MM.1S (cell line): Measurements from ENCODE around the gene CDC42BPA.

ENCODE experiments used
- DNase-seq: peaks from one replicate; pipeline ENCODE4 v3.0.0-alpha.2; 2015
- H2AFZ ChIP-seq: fragments of 300-600 bp; sonication (generic); 2 replicates; pipeline ENCODE4 v1.6.0; 2016; ENCODE audit warnings: antibody characterized with exemption, low read length
- H3F3A ChIP-seq: fragments of 300-600 bp; sonication (generic); 2 replicates; pipeline ENCODE4 v1.6.1; 2016; ENCODE audit warnings: mild to moderate bottlenecking, antibody characterized with exemption, low read length, moderate library complexity, mixed read lengths; ENCODE audit not compliant: insufficient read depth
- H3K27ac ChIP-seq: fragments of 300-600 bp; sonication (generic); 2 replicates; pipeline ENCODE4 v1.5.1; 2016; ENCODE audit warnings: mild to moderate bottlenecking, low read length
- H3K27me3 ChIP-seq: fragments of 300-600 bp; sonication (generic); replicated peaks from 2 replicates; pipeline ENCODE4 v1.6.0; 2016; ENCODE audit warnings: low read length; ENCODE audit not compliant: insufficient read depth
- H3K36me3 ChIP-seq: fragments of 300-600 bp; sonication (generic); replicated peaks from 2 replicates; pipeline ENCODE4 v1.6.1; 2016; ENCODE audit warnings: mild to moderate bottlenecking, low read length, mixed read lengths; ENCODE audit not compliant: insufficient read depth
- H3K4me1 ChIP-seq: fragments of 300-600 bp; sonication (generic); 2 replicates; pipeline ENCODE4 v1.6.1; 2016; ENCODE audit warnings: low read length, mixed read lengths
- H3K4me2 ChIP-seq: fragments of 300-600 bp; sonication (generic); 2 replicates; pipeline ENCODE4 v1.6.0; 2016; ENCODE audit warnings: low read depth, low read length
- H3K4me3 ChIP-seq: fragments of 300-600 bp; sonication (generic); 2 replicates; pipeline ENCODE4 v1.5.1; 2016; ENCODE audit warnings: low read length, mixed read lengths
- H3K79me2 ChIP-seq: fragments of 300-600 bp; sonication (generic); 2 replicates; pipeline ENCODE4 v1.6.1; 2016; ENCODE audit warnings: mixed run types, low read length, mixed read lengths
- H3K9ac ChIP-seq: fragments of 300-600 bp; sonication (generic); 2 replicates; pipeline ENCODE4 v1.6.1; 2016; ENCODE audit warnings: low read length, mixed read lengths
- H3K9me2 ChIP-seq: fragments of 300-600 bp; sonication (generic); replicated peaks from 2 replicates; pipeline ENCODE4 v1.6.1; 2016; ENCODE audit warnings: mild to moderate bottlenecking, low read length, mixed read lengths; ENCODE audit not compliant: insufficient read depth
- H3K9me3 ChIP-seq: fragments of 300-600 bp; sonication (generic); replicated peaks from 2 replicates; pipeline ENCODE4 v1.6.1; 2016; ENCODE audit warnings: mild to moderate bottlenecking, low read length, mixed read lengths; ENCODE audit not compliant: insufficient read depth
- H4K20me1 ChIP-seq: fragments of 300-600 bp; sonication (generic); 2 replicates; pipeline ENCODE4 v1.6.1; 2016; ENCODE audit warnings: mild to moderate bottlenecking, low read length, moderate library complexity, mixed read lengths; ENCODE audit not compliant: insufficient read depth
- EZH2 ChIP-seq: fragments of 300-600 bp; sonication (generic); optimal IDR thresholded peaks from 2 replicates; pipeline ENCODE3; 2017; ENCODE audit warnings: low read depth, mild to moderate bottlenecking, antibody characterized with exemption, low read length, mixed read lengths
- EZH2phosphoT487 ChIP-seq: fragments of 300-600 bp; sonication (generic); IDR thresholded peaks from 2 replicates; pipeline ENCODE4 v1.6.1; 2018; ENCODE audit warnings: antibody characterized with exemption, low read length
- TF ChIP-seq, protein P1 (sequence below): fragments of 300-600 bp; sonication (generic); IDR thresholded peaks from 2 replicates; pipeline ENCODE4 v1.5.1; 2016; ENCODE audit warnings: antibody characterized with exemption, low read length, mixed read lengths

Gene CDC42BPA

DNA sequence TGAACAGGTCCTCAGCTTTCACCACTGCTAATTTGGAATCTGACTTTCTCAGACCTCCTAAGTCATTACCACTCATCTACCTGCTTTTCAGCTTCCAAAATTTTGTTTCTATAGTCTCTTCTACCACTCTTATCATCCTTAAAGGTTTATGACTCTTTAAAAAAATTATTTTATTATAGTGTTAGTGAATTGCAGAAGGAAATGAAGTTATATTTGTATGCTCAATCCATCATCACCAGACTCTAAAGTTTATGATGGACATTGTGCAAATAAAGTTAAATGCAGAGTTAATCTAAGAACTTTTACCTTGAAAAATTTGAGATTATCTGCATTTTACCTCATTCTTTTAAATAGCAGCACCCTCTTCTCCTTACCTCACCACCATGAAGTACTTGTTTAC is 14.6 kb downstream of the CDC42BPA start:
- Histone ChIP-seq H3K4me2 (no peak overlapping the region), H4K20me1 (no peaks in the 10 kb centered on the region), H3F3A (0 out of 2 replicates have a peak, but pooled peaks cover under 1% of the 10 kb centered on the region), H3K36me3 (no peaks in the 10 kb centered on the region), H2AFZ (no peak overlapping the region), H3K9ac (no peak overlapping the region), H3K27me3 (no peaks in the 10 kb centered on the region), H3K4me3 (no peak overlapping the region), H3K4me1 (no peaks in the 10 kb centered on the region), H3K9me3 (no peaks in the 10 kb centered on the region), H3K79me2 (no peaks in the 10 kb centered on the region), H3K9me2 (no peaks in the 10 kb centered on the region), H3K27ac (no peak overlapping the region)
- TF ChIP-seq, protein P1, sequence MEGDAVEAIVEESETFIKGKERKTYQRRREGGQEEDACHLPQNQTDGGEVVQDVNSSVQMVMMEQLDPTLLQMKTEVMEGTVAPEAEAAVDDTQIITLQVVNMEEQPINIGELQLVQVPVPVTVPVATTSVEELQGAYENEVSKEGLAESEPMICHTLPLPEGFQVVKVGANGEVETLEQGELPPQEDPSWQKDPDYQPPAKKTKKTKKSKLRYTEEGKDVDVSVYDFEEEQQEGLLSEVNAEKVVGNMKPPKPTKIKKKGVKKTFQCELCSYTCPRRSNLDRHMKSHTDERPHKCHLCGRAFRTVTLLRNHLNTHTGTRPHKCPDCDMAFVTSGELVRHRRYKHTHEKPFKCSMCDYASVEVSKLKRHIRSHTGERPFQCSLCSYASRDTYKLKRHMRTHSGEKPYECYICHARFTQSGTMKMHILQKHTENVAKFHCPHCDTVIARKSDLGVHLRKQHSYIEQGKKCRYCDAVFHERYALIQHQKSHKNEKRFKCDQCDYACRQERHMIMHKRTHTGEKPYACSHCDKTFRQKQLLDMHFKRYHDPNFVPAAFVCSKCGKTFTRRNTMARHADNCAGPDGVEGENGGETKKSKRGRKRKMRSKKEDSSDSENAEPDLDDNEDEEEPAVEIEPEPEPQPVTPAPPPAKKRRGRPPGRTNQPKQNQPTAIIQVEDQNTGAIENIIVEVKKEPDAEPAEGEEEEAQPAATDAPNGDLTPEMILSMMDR, result no peak
- TF ChIP-seq EZH2phosphoT487 (no peak), EZH2 (no peak)
- no peak for DNase-seq

- Histone ChIP-seq H4K20me1 (peaks cover 3% of the 10 kb centered on the region; the same call in 1 of the 2 replicates), H3F3A (0 out of 2 replicates have a peak, but pooled peaks cover 3% of the 10 kb centered on the region), H3K9me2 (no peaks in the 10 kb centered on the region), H3K79me2 (peaks cover 2% of the 10 kb centered on the region), H3K27me3 (no peaks in the 10 kb centered on the region), H3K27ac (no peak overlapping the region), H2AFZ (no peak overlapping the region), H3K4me1 (no peaks in the 10 kb centered on the region), H3K36me3 (no peaks in the 10 kb centered on the region), H3K4me2 (no peak overlapping the region), H3K4me3 (no peak overlapping the region), H3K9me3 (no peaks in the 10 kb centered on the region), H3K9ac (no peak overlapping the region)
- no peak for TF ChIP-seq EZH2
- TF ChIP-seq, protein P1, result no peak
- TF ChIP-seq EZH2phosphoT487, result no peak
- DNase-seq, result no peak
Measured at GRCh38 chr1:227300682-227301081, 17.6 kb downstream of the CDC42BPA start.

DNA sequence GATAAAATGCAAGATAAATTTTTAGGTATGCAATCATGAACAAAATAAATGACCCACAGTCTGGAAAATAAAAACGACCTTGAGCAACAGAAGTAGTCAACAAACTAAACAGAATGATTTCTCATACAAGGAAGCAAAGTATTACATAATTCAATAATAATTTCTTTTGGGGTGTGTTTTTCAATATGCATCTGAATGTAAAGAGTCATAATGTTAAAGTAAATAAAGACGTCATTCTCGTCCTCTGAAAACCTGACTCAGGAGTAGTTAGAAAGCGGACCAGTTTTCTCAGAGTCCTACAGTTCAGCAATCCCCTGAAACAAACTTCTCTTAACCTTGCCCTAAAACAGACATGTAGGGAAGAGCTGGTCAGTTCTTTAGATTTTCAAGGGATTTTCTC is 18.6 kb downstream of the CDC42BPA start:
- DNase-seq, result no peak
- no peaks in the 10 kb centered on the region for H3K9me3 ChIP-seq
- H3K9me2 ChIP-seq, result no peaks in the 10 kb centered on the region
- no peaks in the 10 kb centered on the region for H3K4me1 ChIP-seq
- no peaks in the 10 kb centered on the region for H3K36me3 ChIP-seq
- H3K27me3 ChIP-seq, result no peaks in the 10 kb centered on the region
- TF ChIP-seq EZH2phosphoT487 (no peak), EZH2 (no peak)
- TF ChIP-seq, protein P1, result no peak
- H3K9ac ChIP-seq, result no peak overlapping the region
- H3F3A ChIP-seq, result 0 out of 2 replicates have a peak, but pooled peaks cover 3% of the 10 kb centered on the region
- no peak overlapping the region for H3K27ac ChIP-seq
- no peak overlapping the region for H3K4me2 ChIP-seq
- peaks cover 3% of the 10 kb centered on the region; the same call in 1 of the 2 replicates for H4K20me1 ChIP-seq
- peaks cover 6% of the 10 kb centered on the region for H3K79me2 ChIP-seq
- no peak overlapping the region for H2AFZ ChIP-seq
- H3K4me3 ChIP-seq, result no peak overlapping the region
